Measurements from ENCODE around the gene FUT3.

FUT3 gene

GRCh38 chr19:5851302-5851701, at the start of gene FUT3:
TSS of gene FUT3 (minus strand) at chr19:5851449.
- peak in 1 of 2 experiments; percentile 30 for DNase-seq (ENCODE audit: low read depth in 1 of 2, low spot score in 1 of 2)
- in situ Hi-C loops (cut with HindIII; ENCODE audit: low pct_unique_long_range_greater_than_20kb, low sequenced_read_pairs), result no loop called here
- TF ChIP-seq JUND (IDR thresholded peaks at IDR 0.05; ENCODE audit: low read depth), result no peak

GRCh38 chr19:5900976-5901375, 49.7 kb upstream of the FUT3 start:
- DNase-seq (ENCODE audit: low read depth in 1 of 2, low spot score in 1 of 2), result no peak
- in situ Hi-C loops (cut with HindIII; ENCODE audit: low pct_unique_long_range_greater_than_20kb, low sequenced_read_pairs), result no loop called here
- TF ChIP-seq JUND (IDR thresholded peaks at IDR 0.05; ENCODE audit: low read depth), result no peak

- in situ Hi-C loops (cut with HindIII; ENCODE audit: low pct_unique_long_range_greater_than_20kb, low sequenced_read_pairs), result no loop called here
- TF ChIP-seq JUND (IDR thresholded peaks at IDR 0.05; ENCODE audit: low read depth), result no peak
- no peak for DNase-seq (ENCODE audit: low read depth in 1 of 2, low spot score in 1 of 2)
Observed at GRCh38 chr19:5899728-5900526, 48.7 kb upstream of the FUT3 start.

- in situ Hi-C loops (cut with HindIII; ENCODE audit: low pct_unique_long_range_greater_than_20kb, low sequenced_read_pairs), result no loop called here
- TF ChIP-seq JUND (IDR thresholded peaks at IDR 0.05; ENCODE audit: low read depth), result no peak
Observed at GRCh38 chr19:5897189-5897969, 46.1 kb upstream of the FUT3 start.

GRCh38 chr19:5896365-5897076, 45.3 kb upstream of the FUT3 start:
- in situ Hi-C loops (cut with HindIII; ENCODE audit: low pct_unique_long_range_greater_than_20kb, low sequenced_read_pairs), result no loop called here
- DNase-seq (ENCODE audit: low read depth in 1 of 2, low spot score in 1 of 2), result no peak
- TF ChIP-seq JUND (IDR thresholded peaks at IDR 0.05; ENCODE audit: low read depth), result no peak

More at GRCh38 chr19:5897189-5897969, 46.1 kb upstream of the FUT3 start:
- DNase-seq (ENCODE audit: low read depth in 1 of 2, low spot score in 1 of 2), result no peak

GRCh38 chr19:5895890-5896289, 44.6 kb upstream of the FUT3 start:
- no peak for DNase-seq (ENCODE audit: low read depth in 1 of 2, low spot score in 1 of 2)
- in situ Hi-C loops (cut with HindIII; ENCODE audit: low pct_unique_long_range_greater_than_20kb, low sequenced_read_pairs), result no loop called here
- no peak for TF ChIP-seq JUND (IDR thresholded peaks at IDR 0.05; ENCODE audit: low read depth)

GRCh38 chr19:5895409-5895808, 44.2 kb upstream of the FUT3 start:
- DNase-seq (ENCODE audit: low read depth in 1 of 2, low spot score in 1 of 2), result no peak
- in situ Hi-C loops (cut with HindIII; ENCODE audit: low pct_unique_long_range_greater_than_20kb, low sequenced_read_pairs), result no loop called here

GRCh38 chr19:5894704-5895349, 43.6 kb upstream of the FUT3 start:
- no peak for DNase-seq (ENCODE audit: low read depth in 1 of 2, low spot score in 1 of 2)
- TF ChIP-seq JUND (IDR thresholded peaks at IDR 0.05; ENCODE audit: low read depth), result no peak
- in situ Hi-C loops (cut with HindIII; ENCODE audit: low pct_unique_long_range_greater_than_20kb, low sequenced_read_pairs), result no loop called here

More at GRCh38 chr19:5895409-5895808, 44.2 kb upstream of the FUT3 start:
- no peak for TF ChIP-seq JUND (IDR thresholded peaks at IDR 0.05; ENCODE audit: low read depth)

- no peak for DNase-seq (ENCODE audit: low read depth in 1 of 2, low spot score in 1 of 2)
- in situ Hi-C loops (cut with HindIII; ENCODE audit: low pct_unique_long_range_greater_than_20kb, low sequenced_read_pairs), result no loop called here
- no peak for TF ChIP-seq JUND (IDR thresholded peaks at IDR 0.05; ENCODE audit: low read depth)
Observed at GRCh38 chr19:5893907-5894703, 42.9 kb upstream of the FUT3 start.

GRCh38 chr19:5893296-5893903, 42.2 kb upstream of the FUT3 start:
- DNase-seq (ENCODE audit: low read depth in 1 of 2, low spot score in 1 of 2), result no peak
- in situ Hi-C loops (cut with HindIII; ENCODE audit: low pct_unique_long_range_greater_than_20kb, low sequenced_read_pairs), result no loop called here
- TF ChIP-seq JUND (IDR thresholded peaks at IDR 0.05; ENCODE audit: low read depth), result no peak

- in situ Hi-C loops (cut with HindIII; ENCODE audit: low pct_unique_long_range_greater_than_20kb, low sequenced_read_pairs), result no loop called here
- DNase-seq (ENCODE audit: low read depth in 1 of 2, low spot score in 1 of 2), result no peak
- TF ChIP-seq JUND (IDR thresholded peaks at IDR 0.05; ENCODE audit: low read depth), result no peak
Observed at GRCh38 chr19:5892772-5893275, 41.6 kb upstream of the FUT3 start.

Data from T47D (cell line).